BE2C (cell line): ENCODE data around the gene TM4SF1. TPM values are rescaled to one million over a fixed set of nuclear protein-coding genes. Genes with fewer than 3 reads are reported as not detected.

Experiments used
- DNase-seq: peaks from one replicate; pipeline ENCODE4 v3.0.0-alpha.2; 2020
- H3K27me3 ChIP-seq: fragments of 250-450 bp; sonication (Bioruptor Pico); 2 replicates; pipeline ENCODE4 v1.5.1; 2020; ENCODE audit warnings: mild to moderate bottlenecking
- H3K36me3 ChIP-seq: fragments of 250-450 bp; sonication (Bioruptor Pico); 2 replicates; pipeline ENCODE4 v1.5.1; 2020; ENCODE audit warnings: mild to moderate bottlenecking
- H3K4me1 ChIP-seq: fragments of 250-450 bp; sonication (Bioruptor Pico); 2 replicates; pipeline ENCODE4 v1.5.1; 2020
- H3K4me3 ChIP-seq: 2 replicates; pipeline ENCODE4 v1.5.1; 2011; ENCODE audit warnings: low read depth, low read length
- H3K9me3 ChIP-seq: fragments of 250-450 bp; sonication (Bioruptor Pico); 2 replicates; pipeline ENCODE4 v1.5.1; 2020
- polyA plus RNA-seq: library from polyadenylated mRNA; unstranded; fragments of >200 nt; gene quantifications from one replicate; pipeline ENCODE4 v1.2.1, GENCODE V29; 2012; ENCODE audit warnings: low read depth, missing spikeins; ENCODE audit not compliant: insufficient read length, insufficient read depth
- TF ChIP-seq, protein P1 (sequence below): IDR thresholded peaks from 2 replicates; pipeline ENCODE4 v1.5.1; 2012; ENCODE audit warnings: mild to moderate bottlenecking, low read depth, low read length

Gene TM4SF1, protein sequence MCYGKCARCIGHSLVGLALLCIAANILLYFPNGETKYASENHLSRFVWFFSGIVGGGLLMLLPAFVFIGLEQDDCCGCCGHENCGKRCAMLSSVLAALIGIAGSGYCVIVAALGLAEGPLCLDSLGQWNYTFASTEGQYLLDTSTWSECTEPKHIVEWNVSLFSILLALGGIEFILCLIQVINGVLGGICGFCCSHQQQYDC
- polyA plus RNA-seq: 1.5 TPM

DNA sequence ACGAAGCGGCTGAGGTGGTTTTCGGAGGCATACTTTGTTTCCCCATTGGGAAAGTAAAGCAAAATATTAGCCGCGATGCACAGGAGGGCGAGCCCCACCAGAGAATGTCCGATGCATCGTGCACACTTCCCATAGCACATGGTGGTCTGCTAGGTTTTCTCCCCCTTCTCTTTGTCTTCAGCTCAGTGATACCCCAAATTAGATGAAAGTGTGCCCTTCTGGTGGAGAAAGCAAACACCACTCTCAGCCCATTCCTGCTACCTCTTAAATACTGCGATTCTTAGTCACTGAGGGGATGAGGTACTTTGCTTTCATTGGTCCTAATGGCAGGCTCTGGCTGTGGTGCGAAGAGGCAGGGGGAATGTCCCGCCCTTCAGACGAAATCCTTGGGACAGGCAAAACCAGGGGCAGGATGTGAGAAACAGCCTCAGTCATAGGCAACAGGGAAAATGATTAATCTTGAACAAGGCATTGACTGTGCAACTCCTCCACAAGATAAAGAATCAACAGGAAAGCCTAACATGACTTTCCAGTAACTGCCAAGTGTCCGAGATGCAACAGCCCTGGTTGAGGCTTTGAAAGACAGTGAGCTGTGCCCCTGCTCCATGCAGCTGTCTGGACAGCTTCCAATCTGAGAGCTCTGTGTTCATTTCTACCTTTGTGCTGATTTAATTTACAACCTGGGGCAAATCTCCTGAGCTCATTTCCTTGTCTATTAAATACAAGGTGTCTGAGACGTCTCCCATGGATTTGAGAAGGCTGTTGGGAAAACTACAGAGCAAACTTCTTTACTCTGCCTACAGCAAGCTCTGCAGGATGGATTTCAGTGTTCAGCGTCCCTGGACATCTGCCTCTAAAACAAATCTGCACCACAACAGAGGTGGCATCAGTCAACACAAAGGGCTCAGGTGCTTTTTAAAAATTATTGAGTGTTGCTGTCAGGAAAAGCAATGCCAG is at the start of gene TM4SF1:
Gene TM4SF1, minus strand, starts transcription at position 242 of the 957 bp plus-strand sequence. Its CDS starts 102 bp downstream, at position 140.
- no peak within 1 kb of the TSS for H3K4me3 ChIP-seq
- TF ChIP-seq, protein P1, sequence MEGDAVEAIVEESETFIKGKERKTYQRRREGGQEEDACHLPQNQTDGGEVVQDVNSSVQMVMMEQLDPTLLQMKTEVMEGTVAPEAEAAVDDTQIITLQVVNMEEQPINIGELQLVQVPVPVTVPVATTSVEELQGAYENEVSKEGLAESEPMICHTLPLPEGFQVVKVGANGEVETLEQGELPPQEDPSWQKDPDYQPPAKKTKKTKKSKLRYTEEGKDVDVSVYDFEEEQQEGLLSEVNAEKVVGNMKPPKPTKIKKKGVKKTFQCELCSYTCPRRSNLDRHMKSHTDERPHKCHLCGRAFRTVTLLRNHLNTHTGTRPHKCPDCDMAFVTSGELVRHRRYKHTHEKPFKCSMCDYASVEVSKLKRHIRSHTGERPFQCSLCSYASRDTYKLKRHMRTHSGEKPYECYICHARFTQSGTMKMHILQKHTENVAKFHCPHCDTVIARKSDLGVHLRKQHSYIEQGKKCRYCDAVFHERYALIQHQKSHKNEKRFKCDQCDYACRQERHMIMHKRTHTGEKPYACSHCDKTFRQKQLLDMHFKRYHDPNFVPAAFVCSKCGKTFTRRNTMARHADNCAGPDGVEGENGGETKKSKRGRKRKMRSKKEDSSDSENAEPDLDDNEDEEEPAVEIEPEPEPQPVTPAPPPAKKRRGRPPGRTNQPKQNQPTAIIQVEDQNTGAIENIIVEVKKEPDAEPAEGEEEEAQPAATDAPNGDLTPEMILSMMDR: no peak
- no peaks in the 10 kb centered on the region for H3K9me3 ChIP-seq
- no peaks in the 10 kb centered on the region for H3K36me3 ChIP-seq
- H3K4me1 ChIP-seq: no peaks in the 10 kb centered on the region
- no peak for DNase-seq
- no peaks in the 10 kb centered on the region for H3K27me3 ChIP-seq

DNA sequence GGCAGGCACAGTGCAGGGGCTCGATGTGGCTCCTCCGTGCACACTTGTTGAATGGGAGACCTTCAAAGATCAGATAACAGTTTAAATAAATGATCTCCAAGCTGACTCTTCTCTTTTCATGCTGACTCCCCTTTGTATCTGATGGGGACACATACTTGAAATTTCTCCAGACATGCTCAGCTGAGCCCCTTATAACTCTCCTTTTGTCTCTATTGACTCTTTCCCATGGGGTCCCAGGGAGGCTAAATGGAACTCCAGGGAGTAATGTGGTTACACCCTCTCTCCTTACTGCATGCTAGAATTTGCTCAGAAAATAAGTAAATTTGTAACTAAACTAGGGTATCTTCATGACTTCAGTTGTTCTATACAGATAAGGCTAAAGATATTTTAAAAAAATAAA is 48.9 kb upstream of the TM4SF1 start:
- Histone ChIP-seq H3K4me3 (no peak overlapping the region), H3K9me3 (no peaks in the 10 kb centered on the region), H3K36me3 (no peaks in the 10 kb centered on the region), H3K27me3 (no peaks in the 10 kb centered on the region), H3K4me1 (peaks cover 16% of the 10 kb centered on the region)
- TF ChIP-seq, protein P1: no peak
- DNase-seq: no peak

DNA sequence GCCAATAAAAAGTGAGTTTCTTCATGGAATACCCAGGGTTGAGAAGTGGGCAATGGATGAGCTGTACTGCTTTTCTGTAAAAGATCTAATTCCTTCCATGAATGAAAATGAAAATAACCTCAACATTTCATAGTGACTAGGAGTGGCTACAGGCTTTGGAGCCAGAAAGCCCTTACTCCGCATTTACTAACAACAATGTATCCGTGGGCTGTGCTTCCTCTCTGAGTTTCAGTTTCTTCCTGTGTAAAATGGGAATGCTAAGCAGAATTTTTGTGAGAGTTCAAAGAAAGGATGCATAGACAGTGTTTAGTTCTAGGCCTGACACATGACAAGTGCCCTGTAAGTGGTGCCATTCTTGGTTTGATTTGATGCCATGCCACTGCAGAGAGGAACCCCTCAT is 47.5 kb upstream of the TM4SF1 start:
- H3K4me3 ChIP-seq: no peak overlapping the region
- H3K9me3 ChIP-seq: no peaks in the 10 kb centered on the region
- H3K36me3 ChIP-seq: no peaks in the 10 kb centered on the region
- no peak for DNase-seq
- no peaks in the 10 kb centered on the region for H3K27me3 ChIP-seq
- TF ChIP-seq, protein P1: no peak
- peaks cover 16% of the 10 kb centered on the region for H3K4me1 ChIP-seq

DNA sequence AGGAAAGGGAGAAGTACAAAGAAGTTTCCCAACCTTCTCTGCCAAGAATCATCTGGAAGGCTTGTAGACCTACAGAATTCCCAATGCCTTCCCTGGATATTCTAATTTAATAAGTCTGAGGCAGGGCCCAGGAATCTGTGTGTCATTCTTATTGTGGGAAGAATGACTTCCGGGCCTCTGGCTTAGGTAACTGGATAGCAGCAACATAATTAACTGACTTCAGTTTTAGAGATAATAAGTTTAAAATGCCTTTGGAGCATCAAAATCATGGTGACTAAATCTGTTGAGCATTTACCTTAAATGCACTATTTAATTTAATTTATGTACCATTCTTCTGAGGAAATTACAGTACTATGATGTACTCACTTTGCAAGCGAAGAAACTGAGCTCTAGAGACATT is 44.3 kb upstream of the TM4SF1 start:
- Histone ChIP-seq H3K4me1 (no peaks in the 10 kb centered on the region), H3K4me3 (no peak overlapping the region), H3K36me3 (no peaks in the 10 kb centered on the region), H3K27me3 (no peaks in the 10 kb centered on the region), H3K9me3 (no peaks in the 10 kb centered on the region)
- no peak for DNase-seq
- TF ChIP-seq, protein P1: no peak

GRCh38 chr3:149419816-149420215 is 42.4 kb upstream of the TM4SF1 start:
- TF ChIP-seq, protein P1: no peak
- H3K4me3 ChIP-seq: no peak overlapping the region
- no peaks in the 10 kb centered on the region for H3K9me3 ChIP-seq
- no peaks in the 10 kb centered on the region for H3K27me3 ChIP-seq
- no peaks in the 10 kb centered on the region for H3K36me3 ChIP-seq
- no peaks in the 10 kb centered on the region for H3K4me1 ChIP-seq
- DNase-seq: no peak

DNA sequence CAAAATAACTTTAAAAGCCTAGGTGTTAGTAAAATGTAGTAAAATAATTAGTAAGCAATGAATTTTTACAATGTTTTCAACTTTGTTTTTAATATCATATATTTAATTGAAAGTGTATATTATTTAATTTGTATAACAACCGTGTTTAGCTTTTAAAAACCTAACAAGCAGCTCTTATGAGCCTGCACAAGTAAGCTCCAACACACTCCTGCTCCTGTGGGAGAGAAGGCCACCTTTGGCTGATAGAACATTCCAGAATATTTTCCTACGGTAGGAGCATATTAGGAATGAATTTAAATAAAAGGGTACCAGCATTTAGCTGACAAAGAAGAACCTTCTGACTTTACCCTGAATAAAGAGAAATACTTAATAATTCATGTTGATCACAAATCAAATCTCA is 40.3 kb upstream of the TM4SF1 start:
- Histone ChIP-seq H3K36me3 (no peaks in the 10 kb centered on the region), H3K9me3 (no peaks in the 10 kb centered on the region), H3K27me3 (no peaks in the 10 kb centered on the region), H3K4me3 (no peak overlapping the region), H3K4me1 (no peaks in the 10 kb centered on the region)
- TF ChIP-seq, protein P1: no peak
- no peak for DNase-seq
